ENCODE results near the gene RNF13.

The RNF13 gene

GRCh38 chr3:149796026-149796425, 17.0 kb upstream of the RNF13 start:
- TF ChIP-seq, protein P1, sequence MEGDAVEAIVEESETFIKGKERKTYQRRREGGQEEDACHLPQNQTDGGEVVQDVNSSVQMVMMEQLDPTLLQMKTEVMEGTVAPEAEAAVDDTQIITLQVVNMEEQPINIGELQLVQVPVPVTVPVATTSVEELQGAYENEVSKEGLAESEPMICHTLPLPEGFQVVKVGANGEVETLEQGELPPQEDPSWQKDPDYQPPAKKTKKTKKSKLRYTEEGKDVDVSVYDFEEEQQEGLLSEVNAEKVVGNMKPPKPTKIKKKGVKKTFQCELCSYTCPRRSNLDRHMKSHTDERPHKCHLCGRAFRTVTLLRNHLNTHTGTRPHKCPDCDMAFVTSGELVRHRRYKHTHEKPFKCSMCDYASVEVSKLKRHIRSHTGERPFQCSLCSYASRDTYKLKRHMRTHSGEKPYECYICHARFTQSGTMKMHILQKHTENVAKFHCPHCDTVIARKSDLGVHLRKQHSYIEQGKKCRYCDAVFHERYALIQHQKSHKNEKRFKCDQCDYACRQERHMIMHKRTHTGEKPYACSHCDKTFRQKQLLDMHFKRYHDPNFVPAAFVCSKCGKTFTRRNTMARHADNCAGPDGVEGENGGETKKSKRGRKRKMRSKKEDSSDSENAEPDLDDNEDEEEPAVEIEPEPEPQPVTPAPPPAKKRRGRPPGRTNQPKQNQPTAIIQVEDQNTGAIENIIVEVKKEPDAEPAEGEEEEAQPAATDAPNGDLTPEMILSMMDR (IDR thresholded peaks at IDR 0.05; ENCODE audit: control insufficient read depth, extremely low read depth, insufficient read depth): no peak
- no peak for DNase-seq (ENCODE audit: low read depth)
- H3K4me3 ChIP-seq (ENCODE audit: low read depth, low read length): no peak overlapping the region

DNA sequence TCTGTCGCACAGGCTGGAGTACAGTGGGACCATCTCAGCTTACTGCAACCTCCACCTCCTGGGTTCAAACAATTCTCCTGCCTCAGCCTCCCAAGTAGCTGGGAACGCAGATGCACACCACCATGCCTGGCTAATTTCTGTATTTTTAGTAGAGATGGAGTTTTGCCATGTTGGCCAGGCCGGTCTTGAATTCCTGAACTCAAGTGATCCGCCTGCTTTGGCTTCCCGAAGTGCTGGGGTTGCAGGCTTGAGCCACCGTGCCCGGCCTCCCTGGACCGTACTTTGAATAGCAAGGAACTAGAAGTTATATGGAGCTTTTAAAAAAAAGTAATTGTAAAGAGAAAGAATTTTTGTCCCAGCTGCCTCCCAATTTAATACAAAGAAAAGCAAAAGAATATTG, 12.3 kb upstream of the RNF13 start:
- no peak overlapping the region for H3K4me3 ChIP-seq (ENCODE audit: low read depth, low read length)
- DNase-seq (ENCODE audit: low read depth): no peak
- TF ChIP-seq, protein P1 (IDR thresholded peaks at IDR 0.05; ENCODE audit: control insufficient read depth, extremely low read depth, insufficient read depth): no peak

DNA sequence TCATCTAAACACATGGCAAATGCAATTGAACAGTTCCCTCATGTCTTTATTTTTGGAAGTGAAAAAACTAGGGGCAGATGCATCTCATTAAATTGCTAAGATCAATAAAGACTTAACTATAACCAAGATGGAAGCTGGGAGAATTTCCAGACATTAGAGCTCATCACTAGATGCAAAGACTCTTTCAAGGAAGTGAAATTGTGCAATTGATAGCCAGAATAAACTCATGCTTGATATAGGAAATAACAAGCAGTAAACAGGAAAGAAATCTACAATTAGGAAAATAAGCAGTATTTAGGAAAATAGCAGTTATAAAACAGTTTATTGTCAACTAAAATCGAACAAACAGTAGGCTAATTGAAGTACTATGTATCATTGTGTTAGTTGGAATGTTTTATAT, 11.8 kb upstream of the RNF13 start:
- no peak overlapping the region for H3K4me3 ChIP-seq (ENCODE audit: low read depth, low read length)
- TF ChIP-seq, protein P1 (IDR thresholded peaks at IDR 0.05; ENCODE audit: control insufficient read depth, extremely low read depth, insufficient read depth): no peak
- no peak for DNase-seq (ENCODE audit: low read depth)

DNA sequence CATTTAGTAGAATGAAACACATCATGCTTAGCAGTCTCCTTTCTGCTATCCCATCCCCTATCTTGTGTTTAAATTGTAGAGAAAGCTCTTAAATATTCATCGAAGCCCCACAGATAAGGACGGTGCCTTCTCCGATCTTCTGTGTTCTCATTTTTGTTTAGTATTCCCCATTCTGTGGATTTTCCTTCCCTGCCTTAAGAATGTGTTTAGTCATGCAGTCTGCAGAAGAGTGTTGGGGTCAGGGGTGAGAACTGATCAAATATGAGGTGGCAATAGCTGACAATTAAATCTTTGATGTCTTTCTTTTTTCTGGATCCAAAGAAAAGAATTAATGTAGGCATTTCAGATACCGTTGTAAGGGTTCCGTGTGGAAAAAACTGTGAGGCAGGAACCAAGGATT, 11.4 kb upstream of the RNF13 start:
- TF ChIP-seq, protein P1 (IDR thresholded peaks at IDR 0.05; ENCODE audit: control insufficient read depth, extremely low read depth, insufficient read depth): no peak
- no peak overlapping the region for H3K4me3 ChIP-seq (ENCODE audit: low read depth, low read length)
- no peak for DNase-seq (ENCODE audit: low read depth)

DNA sequence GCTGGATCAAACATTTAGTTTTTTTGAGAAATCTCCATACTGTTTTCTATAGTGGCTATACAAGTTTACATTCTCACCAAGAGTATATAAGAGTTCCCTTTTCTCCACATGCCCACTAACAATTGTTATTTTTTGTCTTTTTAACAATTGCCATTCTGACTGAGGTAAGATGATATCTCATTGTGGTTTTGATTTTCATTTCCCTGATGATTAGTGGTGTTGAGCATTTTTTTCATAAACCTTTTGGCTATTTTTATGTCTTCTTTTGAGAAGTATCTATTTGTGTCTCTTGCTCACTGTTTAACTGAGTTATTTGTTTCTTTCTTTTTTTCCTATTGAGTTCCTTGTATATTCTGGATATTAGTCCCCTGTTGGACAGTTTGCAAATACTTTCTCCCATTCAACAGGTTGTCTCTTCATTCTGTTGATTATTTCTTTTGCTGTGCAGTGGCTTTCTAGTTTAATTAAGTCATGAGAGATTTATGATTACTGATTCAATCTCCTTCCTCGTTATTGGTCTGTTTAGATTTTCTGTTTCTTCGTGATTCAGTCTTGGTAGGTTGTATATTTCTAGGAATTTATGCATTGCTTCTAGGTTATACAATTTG, 6.7 kb upstream of the RNF13 start:
- TF ChIP-seq, protein P1 (IDR thresholded peaks at IDR 0.05; ENCODE audit: control insufficient read depth, extremely low read depth, insufficient read depth): no peak
- H3K4me3 ChIP-seq (ENCODE audit: low read depth, low read length): no peak overlapping the region
- DNase-seq (ENCODE audit: low read depth): no peak

DNA sequence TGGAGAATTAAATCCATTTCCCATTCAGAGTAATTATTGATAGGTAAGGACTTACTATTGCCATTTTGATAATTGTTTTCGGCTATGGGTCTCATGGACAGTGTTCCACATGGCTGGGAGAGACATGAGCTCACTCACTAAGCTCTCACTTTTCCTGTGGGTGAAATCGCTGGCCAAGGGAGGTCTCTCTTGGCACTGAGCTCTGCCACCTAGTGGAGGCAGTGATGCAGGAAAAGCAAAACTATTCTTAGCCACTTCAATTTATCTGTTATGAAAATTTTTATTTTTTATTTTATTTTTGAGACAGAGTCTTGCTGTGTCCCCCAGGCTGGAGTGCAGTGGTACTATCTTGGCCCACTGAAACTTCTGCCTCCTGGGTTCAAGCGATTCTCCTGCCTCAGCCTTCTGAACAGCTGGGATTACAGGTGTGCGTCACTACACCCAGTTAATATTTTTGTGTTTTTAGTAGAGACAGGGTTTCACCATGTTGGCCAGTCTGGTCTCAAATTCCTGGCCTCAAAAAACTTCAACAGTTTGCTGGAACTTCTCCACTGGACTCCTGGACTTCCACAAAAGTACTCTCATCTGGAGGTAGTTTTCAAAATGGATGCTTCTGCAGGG, 4.7 kb upstream of the RNF13 start:
- TF ChIP-seq, protein P1 (IDR thresholded peaks at IDR 0.05; ENCODE audit: control insufficient read depth, extremely low read depth, insufficient read depth): peak; percentile 88
- no peak overlapping the region for H3K4me3 ChIP-seq (ENCODE audit: low read depth, low read length)
- peak; percentile 30 for DNase-seq (ENCODE audit: low read depth)

DNA sequence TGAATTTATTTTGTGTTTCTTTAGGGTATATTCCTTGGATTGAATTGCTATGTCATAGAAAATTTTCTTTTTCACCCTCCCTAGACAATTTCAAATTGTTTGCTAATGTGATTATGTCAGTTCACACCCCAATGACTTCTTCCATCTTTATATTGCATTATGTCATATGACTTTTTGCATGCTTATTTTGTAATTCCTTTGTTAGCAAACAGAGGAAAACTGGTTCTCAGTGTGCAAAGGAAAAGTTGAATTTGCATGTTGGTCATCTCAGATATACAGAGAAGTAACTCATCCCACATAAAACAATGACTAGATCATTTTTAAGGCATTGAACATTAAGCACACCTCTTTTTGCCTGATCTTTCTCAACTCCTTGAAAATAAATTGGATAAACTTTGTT, 3.3 kb upstream of the RNF13 start:
- TF ChIP-seq, protein P1 (IDR thresholded peaks at IDR 0.05; ENCODE audit: control insufficient read depth, extremely low read depth, insufficient read depth): no peak
- no peak overlapping the region for H3K4me3 ChIP-seq (ENCODE audit: low read depth, low read length)
- no peak for DNase-seq (ENCODE audit: low read depth)
